ENCODE results near the gene SLC25A25.

SLC25A25 gene

DNA sequence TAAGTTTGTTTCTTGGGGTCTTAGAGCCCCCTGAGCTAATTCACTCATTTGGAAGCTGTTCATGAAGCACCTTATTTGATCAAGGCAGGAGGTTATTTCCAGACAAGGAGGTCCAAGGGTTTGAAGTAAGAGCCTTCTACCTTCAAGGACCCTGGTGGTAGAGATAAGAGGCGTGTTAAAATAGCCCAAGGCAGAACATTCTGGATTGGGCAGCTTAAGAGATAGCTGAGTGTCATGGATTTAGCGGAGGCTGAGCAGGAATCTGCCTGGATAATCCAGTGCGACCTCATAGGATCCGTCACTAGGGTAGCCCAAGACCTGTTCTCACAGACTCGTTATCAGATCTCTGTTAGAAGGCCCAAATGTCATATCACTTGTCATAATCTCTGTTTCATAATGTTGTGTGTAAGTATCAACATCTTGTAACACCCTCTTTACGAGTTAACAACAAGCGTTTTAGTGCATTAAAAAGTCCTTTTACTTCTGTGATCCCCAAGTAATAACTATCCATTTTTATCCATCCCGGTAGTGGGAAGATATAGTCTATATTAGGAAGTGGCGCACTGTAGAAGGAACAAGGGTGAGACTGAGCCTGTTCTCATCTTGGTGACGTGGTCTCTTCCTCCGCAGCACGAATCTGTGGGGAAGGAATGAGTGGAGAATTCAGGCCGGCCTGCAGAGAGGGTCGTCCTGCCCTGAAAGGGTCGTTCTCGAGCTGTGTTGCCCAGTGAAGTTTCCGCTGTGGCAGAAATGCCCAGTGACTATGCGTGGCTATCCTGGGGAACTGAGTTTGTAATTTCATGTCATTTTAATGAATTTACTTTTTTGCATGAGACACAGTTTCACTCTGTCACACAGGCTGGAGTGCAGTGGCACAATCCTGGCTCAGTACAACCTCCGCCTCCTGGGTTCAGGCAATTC is 28.8 kb downstream of the SLC25A25 start:
- DNase-seq: peak in 1 of 51 donors; percentile 15

DNA sequence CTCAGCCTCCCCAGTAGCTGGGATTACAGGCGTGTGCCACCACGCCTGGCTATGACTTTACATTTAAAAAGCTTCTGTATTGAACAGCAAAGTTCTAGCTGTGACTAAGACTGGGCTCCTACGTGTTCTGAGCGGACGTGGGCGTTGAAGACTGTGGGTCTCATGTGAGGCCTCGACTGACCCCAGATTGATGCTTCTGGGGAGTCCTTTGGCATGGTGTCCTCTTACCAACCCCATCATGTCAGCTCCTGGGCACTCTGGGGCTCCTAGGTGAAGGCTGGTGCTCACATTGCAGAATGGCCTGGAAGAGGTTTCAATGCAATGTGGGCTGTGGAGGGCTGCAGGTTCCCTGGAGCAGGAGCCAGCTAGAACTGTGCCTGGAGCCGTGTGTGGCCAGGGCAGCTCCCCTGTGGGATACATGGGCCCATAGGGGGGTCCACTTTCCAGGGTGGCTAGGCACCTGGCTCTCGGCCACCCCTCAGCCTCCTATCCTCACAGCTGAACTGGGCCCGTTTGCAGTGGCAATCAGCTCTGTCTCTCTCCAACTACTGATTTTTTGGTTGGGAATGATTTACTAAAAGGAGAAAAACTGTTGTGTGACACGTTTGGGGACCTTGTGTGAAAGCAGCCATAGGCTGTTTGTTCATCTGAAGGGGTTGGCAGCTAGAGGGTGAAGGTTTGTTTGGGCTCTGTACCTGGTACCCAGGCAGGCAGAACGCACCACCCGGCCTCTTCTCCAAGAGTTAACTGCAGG is 29.7 kb downstream of the SLC25A25 start:
- DNase-seq: no peak

- DNase-seq: peak in 47 of 51 donors; percentile 23 to 92 (median 79)
These were observed 30.5 kb downstream of the SLC25A25 start for GRCh38 chr9:128098297-128099230.

GRCh38 chr9:128099231-128099931 is 31.3 kb downstream of the SLC25A25 start:
- no peak for DNase-seq

GRCh38 chr9:128099932-128100491 is 32.0 kb downstream of the SLC25A25 start:
- DNase-seq: peak in 10 of 51 donors; percentile 22 to 51 (median 28)

GRCh38 chr9:128100581-128100980 is 32.5 kb downstream of the SLC25A25 start:
- no peak for DNase-seq

DNA sequence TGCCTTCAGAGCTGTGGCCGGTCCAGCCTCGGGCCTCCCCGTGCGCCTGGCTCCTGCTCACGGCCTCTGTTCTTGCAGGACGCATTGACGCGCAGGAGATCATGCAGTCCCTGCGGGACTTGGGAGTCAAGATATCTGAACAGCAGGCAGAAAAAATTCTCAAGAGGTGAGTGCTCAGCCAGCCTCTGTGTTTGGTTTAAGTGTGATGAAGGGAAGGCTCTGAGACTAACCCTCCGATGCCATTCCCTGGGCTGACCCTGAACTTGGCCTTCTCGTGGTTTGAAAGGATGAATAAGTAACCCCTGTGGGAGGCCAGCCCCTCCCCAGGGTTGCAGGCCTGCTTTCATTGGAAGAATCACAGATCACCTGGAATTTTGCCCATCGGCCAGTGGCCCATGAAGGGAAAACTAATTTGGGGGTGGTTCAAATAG is 33.2 kb downstream of the SLC25A25 start:
- no peak for DNase-seq

DNA sequence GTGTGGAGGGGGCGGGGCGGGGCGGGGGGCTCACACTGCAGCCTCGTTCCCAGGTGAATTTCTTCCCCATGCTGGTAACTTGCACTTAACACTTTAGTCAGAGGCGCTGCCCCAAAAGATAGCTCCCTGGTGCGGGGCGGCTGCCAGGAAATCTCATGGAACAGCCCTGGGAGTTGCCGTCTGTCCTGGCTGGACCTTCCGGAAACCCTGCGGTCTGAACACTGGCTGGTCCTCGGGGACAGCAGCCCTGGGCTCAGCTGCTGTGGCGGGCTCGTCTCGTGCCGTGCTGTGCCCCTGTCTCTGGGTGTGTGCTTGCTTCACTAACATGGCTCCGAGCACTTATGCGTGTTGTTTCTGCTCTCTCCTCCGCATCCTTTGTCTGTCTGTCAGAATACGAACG is 33.7 kb downstream of the SLC25A25 start:
- no peak for DNase-seq

DNA sequence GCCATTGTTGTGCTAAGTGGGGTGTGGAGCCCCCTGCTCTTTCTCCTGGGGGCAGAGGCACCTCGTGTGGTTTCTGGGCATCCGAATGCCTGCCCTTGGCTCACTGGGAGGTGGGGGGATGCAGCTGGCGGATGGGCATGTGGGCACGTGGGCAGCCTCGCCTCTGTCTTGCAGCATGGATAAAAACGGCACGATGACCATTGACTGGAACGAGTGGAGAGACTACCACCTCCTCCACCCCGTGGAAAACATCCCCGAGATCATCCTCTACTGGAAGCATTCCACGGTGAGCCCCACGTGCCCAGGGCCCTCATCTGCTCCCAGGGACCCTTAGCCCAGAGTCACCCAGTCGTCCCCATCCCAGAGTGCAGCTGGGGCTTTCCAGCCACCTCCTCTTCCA is 34.2 kb downstream of the SLC25A25 start:
- DNase-seq: no peak

DNA sequence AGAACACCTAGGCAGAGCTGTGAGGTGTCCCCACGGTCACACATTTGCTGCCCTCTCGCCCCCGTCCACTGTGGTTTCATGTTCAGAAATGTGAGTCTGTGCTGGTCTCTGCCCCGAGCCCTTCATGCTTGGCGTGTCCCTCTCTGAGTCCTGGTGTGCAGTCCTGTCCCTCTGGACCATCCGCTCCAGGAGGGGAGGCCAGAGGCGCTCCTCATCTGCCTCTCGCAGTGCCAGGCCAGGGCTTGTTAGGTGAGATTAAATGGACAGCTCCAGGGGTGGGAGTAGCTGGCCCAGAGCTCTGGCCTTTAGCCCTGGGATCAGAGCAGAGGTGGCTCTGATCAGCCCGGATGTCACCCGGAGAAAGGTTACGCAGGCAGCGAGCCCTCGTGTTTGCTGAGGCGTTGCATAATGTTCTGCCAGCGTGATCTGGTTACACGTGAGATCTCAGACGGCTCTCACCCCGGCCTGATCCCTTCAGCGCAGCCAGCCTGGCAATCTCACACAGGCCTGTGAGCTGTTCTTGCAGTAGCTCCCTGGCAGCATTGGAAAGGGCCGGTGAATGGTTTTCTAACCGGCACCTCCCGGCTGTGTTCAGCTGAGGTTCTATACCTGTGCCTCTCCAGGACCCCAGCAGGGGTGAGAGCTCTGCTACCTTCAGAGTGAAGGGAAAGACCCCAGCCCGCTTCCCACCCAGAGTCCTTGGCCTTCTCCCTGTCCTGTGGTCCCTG is 35.0 kb downstream of the SLC25A25 start:
- no peak for DNase-seq

DNA sequence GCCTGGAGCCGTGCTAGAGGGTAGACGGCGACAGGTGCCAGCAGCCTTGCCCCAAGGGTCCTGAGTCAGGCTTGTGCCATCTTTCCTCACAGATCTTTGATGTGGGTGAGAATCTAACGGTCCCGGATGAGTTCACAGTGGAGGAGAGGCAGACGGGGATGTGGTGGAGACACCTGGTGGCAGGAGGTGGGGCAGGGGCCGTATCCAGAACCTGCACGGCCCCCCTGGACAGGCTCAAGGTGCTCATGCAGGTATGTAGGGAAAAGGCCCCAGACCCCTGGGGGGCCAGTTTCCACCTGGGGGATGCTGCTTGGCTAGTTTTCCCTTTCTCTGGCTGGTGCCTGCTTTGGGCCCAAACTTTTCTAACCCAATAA is 35.5 kb downstream of the SLC25A25 start:
- DNase-seq: no peak

DNA sequence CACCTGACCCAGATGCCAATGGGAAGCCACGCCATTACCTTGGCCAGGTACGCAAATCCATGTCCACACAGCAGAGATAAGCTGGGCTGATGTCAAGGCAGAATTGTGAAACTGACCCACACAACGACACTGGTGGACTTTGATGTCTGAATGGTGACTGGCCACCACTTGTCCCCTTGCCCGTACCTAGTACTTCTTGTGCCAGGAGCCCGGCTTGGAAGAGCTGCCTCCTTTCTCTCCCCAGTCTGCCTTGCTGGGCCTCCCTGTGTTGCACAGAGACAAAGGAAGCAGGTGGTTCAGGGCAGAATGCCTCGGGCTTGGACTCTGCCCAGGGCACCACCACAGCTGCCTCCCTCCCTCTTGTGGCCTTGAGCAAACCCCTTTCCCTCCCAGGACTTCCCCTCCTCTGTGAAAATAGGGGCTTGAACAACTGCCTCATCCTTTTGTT is 36.2 kb downstream of the SLC25A25 start:
- no peak for DNase-seq

GRCh38 chr9:128105538-128106175 is 37.6 kb downstream of the SLC25A25 start:
- DNase-seq: no peak

- no peak for DNase-seq
These were observed 38.3 kb downstream of the SLC25A25 start for GRCh38 chr9:128106181-128106939.

GRCh38 chr9:128106940-128107467 is 39.0 kb downstream of the SLC25A25 start:
- DNase-seq: no peak

GRCh38 chr9:128107468-128108268 is 39.6 kb downstream of the SLC25A25 start:
- no peak for DNase-seq
